K562 treated with DMSO at 1 percent for 4 hours (cell line): ENCODE data around the gene FBXL17. TPM values are rescaled to one million over a fixed set of nuclear protein-coding genes. Genes with fewer than 3 reads are reported as not detected.

Experiments used
- total RNA-seq: library from RNA; unstranded; fragments of 300-600 nt; gene quantifications from 2 replicates; pipeline ENCODE4 v1.2.3, GENCODE V29; 2022; ENCODE audit not compliant: insufficient read depth

The FBXL17 gene
- 3.3 and 4.2 TPM in 2 replicates for total RNA-seq

GRCh38 chr5:108381954-108382783 lies at the start of gene FBXL17:
TSS of gene FBXL17 (minus strand) at chr5:108382098.

